SIG-M5 treated with dmso at 0.1 percent for 504 hours (cell line): ENCODE results near the gene MAS1L.

Experiments used
- DNase-seq: peaks from one replicate; lab custom pipeline; 2025; ENCODE audit not compliant: unreplicated experiment; lab: John Stamatoyannopoulos, UW

The MAS1L gene, protein sequence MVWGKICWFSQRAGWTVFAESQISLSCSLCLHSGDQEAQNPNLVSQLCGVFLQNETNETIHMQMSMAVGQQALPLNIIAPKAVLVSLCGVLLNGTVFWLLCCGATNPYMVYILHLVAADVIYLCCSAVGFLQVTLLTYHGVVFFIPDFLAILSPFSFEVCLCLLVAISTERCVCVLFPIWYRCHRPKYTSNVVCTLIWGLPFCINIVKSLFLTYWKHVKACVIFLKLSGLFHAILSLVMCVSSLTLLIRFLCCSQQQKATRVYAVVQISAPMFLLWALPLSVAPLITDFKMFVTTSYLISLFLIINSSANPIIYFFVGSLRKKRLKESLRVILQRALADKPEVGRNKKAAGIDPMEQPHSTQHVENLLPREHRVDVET

DNA sequence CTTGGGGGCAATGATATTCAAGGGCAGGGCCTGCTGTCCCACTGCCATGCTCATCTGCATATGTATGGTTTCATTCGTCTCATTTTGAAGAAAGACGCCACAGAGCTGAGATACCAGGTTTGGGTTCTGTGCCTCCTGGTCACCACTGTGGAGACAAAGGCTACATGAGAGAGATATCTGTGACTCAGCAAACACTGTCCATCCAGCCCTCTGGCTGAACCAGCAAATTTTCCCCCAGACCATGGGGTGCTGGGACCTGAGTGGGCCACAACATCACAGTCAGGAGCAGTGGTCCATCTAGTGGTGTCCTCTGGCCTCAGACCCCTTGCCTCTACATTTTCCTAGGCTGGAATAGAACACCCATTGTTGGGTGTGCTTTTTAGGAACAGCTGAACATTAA lies at the start of gene MAS1L:
MAS1L (minus strand) TSS at position 297 of the 400 bp plus-strand sequence; CDS start at position 243, 54 bp downstream.
- DNase-seq = no peak

DNA sequence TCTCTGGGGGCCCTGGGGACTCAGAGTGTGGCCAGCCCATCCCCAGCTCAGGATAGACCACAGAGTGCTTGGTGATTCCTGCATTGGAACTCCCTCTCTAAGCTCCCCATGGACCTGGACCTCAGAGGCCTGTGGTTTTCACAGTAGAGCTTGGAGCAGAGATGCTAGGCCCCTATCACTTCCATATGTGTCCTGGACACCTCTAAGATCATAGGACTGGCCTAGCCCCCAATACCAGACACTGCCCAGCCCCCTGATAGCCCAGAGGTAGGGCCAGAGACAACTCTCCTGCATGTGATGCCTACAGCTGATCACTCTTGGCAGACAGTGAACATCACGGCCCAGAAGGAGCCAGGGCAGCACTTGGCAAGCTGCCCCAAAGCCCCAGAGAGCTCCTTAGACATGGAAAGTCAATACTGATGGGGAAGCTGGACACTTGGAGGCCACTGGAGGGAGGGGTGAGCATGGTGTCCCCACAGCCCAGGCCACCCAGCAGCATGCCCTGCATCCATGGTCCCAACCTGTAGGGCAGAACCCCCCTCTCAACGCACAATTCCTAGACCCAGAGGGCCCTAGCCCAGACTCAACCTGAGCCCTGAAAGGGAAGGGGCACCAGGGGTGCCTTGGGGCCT lies 44.7 kb upstream of the MAS1L start:
- DNase-seq = no peak

DNA sequence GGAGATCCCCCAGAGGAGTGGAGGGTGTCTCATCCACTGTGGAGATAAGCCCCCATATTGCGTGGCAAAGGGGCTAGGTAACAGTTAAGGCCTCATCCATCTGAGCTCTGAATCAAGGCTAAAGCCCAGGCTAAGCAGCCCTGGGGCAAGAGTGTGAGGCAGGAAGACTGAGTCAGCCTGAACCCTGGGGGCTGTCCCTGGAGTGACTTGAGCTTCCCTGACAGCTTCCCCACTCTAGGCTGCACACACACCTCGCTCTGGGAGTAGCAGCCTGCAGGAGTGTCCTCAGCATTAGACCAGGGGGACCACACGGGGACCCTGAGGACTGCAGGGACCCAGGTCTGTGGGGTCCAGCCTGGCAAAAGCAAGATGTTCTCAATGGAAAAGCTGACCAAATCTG lies 43.9 kb upstream of the MAS1L start:
- no peak for DNase-seq

DNA sequence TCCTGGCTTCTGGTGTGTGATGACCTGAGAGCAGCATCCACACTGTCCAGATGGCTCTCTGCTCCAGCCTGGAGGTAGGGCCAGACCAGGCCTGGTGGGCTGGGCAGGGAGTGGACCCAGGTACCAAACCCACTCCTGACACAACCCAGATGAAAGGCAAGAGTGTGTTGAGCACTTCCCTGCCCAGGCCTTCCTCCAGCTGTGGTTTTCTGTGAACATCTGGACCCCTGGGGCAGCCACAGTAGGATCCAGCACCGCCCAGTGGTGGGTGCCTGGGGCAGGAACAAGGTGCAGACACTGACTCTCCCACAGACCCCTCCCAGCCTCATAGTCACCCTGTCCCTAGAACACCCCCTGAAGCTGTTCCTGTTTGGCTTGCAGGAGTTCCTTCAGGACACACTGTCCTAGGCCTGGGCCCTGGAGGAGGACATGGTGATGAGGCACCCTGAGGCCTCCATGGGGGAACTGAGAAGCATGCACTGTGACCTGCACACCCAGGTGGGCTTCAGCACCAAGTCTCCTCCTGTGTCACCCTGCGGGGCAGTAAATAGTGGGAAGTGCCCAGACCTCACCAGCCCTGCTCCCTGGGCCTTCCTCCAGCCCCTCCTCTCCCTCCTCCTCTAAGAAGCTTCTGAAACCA lies 43.0 kb upstream of the MAS1L start:
- DNase-seq = no peak

DNA sequence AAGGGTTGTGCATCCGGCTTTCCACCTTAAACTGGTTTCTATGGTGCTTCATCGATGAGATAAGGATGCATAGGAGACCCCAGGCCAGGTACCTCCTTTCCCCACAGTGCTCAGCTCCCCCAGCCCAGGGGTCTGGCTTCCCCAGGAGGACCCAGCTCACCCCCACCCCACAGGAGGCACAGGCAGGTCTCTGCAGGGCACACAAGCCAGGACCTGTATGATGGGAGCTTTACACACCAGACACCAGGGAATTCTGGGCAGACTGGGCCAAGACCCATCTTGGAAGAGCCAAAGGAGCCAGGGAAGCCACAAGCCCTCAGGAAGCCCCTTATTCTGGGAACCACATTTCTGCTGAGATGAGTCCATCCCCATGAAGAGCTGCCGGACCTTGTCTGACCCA lies 42.2 kb upstream of the MAS1L start:
- DNase-seq = no peak

DNA sequence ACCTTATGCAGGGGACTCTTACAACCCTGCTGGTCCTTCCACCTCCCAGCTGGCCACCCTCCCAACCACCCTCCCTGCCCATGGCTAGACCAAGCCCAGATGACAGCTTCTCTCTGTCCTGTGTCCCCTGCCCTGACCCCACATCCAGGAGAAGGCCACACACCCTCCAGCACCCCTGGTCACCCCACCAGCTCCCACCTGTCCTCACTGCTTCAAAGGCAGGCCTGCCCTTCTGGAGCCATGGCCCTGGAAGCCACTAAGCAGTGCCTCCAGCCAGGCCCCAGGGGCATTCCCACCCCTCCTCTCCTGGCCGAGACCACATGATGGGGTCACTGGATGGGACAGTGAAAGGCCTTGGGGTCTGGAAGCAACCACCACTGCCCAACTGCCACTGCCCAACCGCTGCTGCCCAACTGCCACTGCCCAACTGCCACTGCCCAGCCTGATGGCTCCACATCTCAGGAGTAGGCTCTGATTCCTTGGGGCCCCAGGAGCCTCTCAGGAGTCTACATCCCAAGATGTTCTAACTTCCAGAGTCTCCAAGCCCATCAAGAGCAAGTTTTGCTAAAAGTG lies 41.3 kb upstream of the MAS1L start:
- no peak for DNase-seq

DNA sequence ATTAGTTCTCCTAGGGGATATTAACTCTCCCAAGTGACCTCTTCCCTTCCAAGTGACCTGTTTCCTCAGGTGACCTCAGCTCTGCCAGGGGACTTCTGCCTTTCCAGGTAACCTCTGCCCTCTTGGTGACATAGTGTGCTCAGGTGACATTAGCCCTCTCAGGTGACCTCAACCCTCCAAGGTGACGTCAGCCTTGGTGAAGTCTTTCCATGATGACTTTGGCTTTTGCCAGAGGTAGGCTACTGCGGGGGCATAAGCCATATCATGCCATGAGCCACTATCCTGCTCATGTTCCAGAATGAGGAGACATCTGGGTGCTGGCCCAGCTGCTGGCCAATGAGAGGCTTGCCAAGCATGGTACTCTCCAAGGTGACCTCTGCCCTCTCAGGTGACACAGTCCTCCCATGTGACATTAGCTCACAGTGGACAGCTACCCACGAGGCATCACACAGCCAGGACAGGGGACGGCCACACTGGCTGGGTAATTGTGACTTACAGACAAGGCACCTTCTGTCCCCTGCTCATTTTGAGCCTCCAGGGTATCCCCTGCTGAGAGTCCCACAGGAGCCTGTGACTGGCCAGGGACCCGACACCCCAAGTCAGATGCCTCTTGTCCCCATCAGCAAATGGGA lies 40.7 kb upstream of the MAS1L start:
- DNase-seq = no peak

DNA sequence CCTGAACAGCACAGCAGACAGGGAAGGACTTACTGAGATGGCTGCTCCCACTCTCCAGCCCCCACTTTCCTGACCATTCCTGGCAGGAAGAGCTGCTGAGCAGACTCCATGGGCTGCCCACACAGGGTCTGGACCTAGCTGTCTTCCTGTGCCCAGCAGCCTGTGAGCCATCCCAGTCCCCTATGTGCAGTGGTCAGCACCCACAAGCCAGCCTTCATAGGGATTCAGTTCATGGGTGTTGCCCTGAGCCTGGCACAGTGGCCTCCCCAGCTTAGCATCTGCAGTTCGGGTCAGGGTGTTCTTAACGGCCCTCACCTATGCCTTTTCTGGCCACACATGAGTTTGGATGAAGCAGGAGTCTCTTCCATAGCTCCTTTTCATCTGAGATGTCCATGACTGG lies 39.8 kb upstream of the MAS1L start:
- DNase-seq = no peak

DNA sequence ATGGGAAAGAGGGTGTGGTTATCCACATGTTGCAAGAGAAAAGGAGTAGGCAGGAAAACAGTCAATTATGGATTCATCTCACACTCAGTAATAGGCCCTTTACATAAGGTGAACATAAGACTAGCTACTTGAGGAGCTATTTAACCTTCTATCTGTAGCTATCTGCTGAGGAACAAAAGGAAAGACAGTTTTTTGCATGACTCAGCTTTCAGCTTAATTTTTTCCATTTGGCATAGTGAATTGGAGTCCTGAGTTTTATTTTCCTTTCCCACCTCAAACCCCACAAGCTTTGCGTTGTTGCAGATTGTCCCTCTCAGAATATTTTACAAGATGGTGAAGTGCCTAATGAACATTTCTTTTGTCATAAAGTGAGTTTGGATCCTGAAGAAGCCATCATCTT lies 39.4 kb upstream of the MAS1L start:
- DNase-seq = no peak

DNA sequence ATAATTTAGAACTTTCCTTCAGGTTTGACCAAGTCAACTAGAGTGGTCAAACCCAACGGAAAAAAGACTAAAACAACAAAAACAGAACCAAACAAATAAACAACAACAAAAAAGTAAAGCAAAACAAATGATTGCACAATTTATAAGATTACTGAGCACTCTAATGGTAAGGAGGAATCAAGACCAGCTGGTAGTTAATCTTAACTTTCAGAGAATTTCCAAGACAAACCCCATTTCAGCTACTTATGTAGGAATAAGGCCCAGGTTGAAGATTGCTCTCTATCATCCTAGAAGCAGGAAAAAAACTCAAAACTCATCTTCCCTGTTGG lies 37.5 kb upstream of the MAS1L start:
- DNase-seq = no peak

DNA sequence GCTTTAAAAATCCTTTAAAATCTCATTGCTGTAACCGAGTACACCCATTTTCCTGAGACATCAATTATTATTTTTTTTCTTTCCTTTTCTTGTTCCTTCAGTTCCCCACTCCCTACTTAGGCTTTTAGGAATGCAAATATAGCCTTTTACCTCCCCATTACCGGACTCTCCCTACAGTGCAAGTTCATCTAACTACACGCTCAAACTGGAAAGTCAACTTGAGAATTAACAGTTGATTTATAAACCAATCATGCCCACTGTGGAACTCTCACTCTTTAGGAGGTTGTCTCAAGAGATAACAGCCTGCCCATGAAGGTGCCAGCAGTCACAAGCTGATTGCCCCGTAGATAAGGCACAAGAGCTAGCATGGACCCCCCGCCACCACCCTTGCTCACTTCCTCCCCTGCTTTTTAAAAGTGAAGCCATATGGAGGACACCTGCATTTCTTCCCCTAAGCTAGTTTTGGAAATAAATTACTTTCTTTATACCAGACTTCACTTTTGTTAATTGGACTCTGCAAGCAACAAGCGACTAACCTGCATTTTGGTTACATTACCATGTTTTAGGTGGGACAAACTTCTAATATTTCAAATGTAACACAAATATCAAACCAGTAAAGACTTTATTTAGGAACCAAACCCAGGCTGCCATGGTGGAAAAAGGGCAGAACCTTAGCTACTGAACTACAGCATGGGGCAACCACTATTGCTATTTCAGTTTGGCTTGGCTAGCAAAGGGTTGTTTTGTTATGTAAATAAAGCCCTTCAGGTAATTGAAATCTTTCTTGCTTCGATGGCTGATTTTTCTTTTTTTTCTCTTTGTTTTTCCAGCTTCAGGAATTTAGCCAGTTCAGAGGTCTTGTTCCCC lies 36.9 kb upstream of the MAS1L start:
- no peak for DNase-seq

DNA sequence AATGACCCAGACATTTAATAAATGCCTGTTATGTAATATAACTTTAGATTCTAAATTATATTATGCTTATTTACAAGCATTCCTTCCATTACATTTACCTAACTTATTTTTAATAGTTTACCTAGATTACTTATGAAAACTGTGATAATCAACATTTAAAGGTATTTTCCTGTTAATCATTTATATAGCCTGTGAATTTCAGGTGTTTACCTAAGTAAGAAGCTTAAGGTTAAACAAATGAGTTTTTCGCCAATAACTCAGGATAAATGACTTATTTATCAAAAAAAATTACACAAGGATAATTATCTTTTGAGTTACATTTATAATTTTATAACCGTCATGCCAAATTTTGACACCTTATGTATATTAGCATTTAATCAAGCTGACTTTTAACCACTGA lies 36.3 kb upstream of the MAS1L start:
- no peak for DNase-seq

DNA sequence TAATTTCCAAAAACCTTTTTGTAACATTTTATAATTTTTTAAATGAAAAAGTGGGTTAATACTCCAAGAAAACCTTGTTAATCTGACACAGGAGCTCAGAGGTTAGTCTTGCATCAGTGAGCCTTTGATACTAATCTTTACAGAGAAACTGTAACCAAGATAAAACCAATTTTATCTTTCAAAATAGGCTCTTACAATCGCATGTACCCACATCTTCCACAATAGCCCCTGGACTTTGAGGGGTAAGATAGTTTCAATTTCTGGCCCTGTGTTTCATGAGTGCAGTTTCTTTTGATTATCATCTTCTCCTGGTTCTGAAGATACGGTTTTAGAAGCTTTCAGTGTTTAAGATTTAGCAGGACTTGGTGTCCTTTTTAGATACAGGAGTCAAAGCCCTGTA lies 34.5 kb upstream of the MAS1L start:
- DNase-seq = no peak

DNA sequence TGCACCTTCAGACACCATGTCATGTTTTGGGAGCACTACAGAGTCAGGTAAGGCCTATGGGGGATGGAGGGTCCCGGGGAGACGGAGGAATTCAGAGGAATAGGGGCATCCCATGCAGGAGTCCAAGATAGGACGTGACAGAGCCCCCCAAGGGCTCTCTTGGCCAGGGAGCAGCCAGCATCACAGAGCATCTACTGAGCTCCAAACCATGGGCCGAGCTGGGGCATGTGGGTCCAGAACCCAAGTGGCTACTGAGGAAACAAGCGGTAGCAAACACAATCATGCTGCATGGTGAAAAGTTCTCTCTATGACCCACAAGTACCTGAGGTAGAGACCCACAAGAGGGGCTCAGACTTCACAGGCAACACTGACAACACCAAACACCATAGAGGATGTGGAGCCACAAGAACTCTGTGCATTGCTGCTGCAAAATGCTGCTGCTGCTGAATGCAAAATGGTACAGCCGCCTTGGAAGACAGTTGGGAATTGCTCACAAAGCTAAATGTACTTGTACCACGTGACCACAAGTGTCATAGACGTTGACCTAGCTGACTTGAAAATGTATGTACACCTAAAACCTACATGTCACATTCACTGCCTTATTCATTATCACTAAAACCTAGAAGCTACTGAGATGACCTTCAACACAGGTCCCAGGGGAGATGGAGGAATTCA lies 33.4 kb upstream of the MAS1L start:
- DNase-seq = no peak

DNA sequence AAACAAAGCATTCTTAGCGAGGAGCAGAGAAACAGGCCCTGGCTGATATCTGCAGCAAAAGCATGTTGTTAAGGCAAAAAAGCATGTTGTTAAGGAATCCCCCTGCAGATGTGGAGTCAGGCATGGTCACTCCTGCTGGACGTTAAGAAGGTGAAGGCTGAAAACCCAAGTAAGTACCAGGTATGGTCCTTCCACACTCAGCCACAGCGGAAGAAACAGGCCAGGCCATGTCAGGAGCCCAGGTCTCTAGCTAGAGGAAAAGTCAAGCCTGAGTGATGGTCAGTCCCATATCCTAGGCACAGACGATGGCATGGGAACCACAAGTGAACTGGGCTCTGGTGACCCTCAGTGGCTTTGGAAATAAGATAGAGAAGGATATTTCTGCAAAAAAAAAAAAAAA lies 32.5 kb upstream of the MAS1L start:
- DNase-seq = no peak

DNA sequence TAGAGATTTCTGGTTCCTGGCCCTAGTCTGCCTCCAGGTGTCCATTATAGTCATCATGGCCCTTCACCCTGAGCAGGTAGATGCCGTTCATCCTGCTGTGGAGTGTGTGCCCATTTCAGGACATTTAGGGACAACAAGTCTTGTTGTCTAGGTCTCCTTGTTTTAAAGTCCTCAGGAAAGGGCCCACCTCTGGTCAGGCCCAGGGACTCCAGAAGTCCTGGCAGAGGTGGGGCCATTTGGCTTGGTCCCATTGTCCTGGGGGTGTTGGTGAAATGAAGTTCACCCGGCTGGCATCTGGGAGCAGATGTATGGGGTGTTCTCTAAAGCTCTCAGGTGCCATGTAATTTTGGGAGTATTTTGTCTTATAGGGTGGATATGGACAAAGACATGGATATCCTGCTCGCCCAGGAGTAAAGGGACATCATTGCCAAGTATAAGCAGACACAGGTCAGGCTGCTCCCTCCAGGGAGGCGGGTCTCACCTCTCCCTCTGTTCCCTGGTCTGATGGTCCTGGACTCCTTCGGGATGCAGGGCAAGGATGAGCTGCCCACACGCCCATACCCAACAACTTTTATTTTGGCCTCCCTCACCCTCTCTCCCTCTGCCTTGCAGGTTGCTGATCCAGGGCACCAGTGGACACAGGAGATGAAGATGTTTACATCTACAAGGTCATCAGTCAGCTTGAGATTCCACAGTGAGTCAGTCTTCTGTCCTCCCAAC lies 31.7 kb upstream of the MAS1L start:
- DNase-seq = no peak

DNA sequence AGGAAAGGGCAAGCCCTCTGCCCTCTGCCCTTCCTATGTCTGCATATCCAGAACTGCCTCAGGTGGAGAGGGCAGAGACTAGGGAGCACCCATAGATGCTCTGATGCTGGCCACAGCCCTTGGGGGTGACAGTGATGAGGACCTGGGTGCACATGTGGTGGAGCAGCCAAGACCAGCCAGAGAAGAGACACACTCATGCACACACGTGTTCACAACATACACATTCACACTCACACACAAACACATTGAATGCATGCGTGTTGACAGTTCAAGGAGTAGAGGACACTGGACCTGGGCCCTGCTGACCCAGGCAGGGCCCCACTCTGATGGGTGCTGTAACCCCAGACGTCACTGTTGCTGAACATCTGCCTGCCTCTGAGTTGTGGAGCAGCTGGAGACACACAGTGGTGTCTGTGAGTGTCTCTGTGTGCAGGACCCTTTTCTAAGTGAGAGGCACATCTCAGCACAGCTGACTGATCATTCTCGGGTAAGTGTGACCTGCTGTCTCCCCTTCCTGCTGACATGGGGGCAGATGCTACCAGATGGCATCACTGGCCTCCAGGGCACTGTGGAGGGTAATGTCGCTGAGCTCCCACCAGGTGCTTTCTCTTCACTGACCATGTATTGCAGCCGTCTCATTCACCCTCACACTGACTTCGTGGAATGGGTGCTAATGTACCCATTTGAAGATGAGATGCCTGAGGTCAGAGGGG lies 30.1 kb upstream of the MAS1L start:
- DNase-seq = no peak

DNA sequence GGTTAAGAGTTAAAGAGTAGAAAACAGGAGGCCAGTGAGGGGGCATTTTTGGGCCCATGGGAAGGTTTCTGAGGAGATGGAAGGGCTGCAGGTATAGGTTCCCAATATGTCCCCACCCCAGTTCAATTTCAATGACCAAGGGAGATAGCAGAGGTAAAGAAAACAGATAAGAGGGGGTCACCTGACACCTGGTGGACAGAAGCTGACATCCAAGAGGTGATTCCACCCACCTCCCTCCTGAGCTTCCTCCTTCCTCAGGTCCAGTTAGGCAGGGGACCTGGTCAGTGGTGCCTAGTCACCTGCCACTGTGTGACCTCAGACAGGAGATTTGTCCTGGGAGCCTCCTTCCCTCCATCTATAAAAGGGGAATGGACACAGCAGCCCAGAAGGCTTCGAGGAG lies 29.5 kb upstream of the MAS1L start:
- DNase-seq = no peak

DNA sequence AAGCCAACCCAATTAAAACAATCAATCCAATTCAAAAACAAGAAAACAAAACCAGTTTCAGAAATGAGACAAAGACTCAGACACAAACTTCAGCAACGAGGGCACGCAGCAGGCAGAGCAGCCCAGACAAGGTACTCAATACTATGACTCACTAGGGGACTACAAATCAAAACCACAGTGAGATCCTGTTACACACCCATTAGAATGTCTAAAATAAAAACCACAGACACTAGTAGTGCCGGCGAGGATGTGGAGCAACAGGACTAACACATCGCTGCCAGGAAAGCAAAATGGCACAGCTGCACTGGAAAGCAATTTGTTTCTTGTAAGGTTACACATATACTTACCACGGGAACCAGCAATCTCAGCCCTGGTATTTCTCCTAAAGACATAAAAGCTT lies 28.4 kb upstream of the MAS1L start:
- DNase-seq = peak; percentile 30
